Kidney (tissue), 22 donors: Measurements from ENCODE around the gene SMIM3. TPM values are rescaled to one million over a fixed set of nuclear protein-coding genes. Genes with fewer than 3 reads are reported as not detected.

ENCODE experiments used
- DNase-seq, 5 donors: peaks; one replicate each; pipeline ENCODE4 v3.0.0-alpha.2; 2013 to 2020
- FAIRE-seq: peaks from 2 replicates; lab custom pipeline; 2012; peaks lifted over from hg19 to GRCh38; lab: Jason Lieb, UNC
- H3K27ac ChIP-seq, 2 donors: one replicate each; pipeline ENCODE4 v1.7.0; 2013; ENCODE audit warnings: low read depth in 2 of 2, low read length in 2 of 2, inconsistent platforms in 1 of 2
- H3K27me3 ChIP-seq: one replicate; pipeline ENCODE4 v1.7.1; 2013; ENCODE audit warnings: low read length, inconsistent platforms; ENCODE audit not compliant: control insufficient read depth, insufficient read depth
- H3K36me3 ChIP-seq, 3 donors: one replicate each; pipeline versions ENCODE4 v1.7.0 to v1.7.1; 2013; ENCODE audit warnings: low read length in 3 of 3, control low read depth in 1 of 3, inconsistent platforms in 1 of 3; ENCODE audit not compliant: insufficient read depth in 3 of 3, control insufficient read depth in 2 of 3
- H3K4me1 ChIP-seq, 3 donors: one replicate each; pipeline versions ENCODE4 v1.7.0 to v1.7.1; 2013; ENCODE audit warnings: low read length in 3 of 3, inconsistent platforms in 1 of 3, low read depth in 1 of 3; ENCODE audit not compliant: control insufficient read depth in 2 of 3, insufficient read depth in 2 of 3
- H3K4me3 ChIP-seq, 3 donors: one replicate each; pipeline versions ENCODE4 v1.7.0 to v1.8.1; 2013; ENCODE audit warnings: low read length in 3 of 3, control low read depth in 1 of 3, inconsistent platforms in 1 of 3
- H3K9ac ChIP-seq, 3 donors: one replicate each; pipeline versions ENCODE4 v1.7.0 to v1.7.1; 2013; ENCODE audit warnings: low read length in 3 of 3, control low read depth in 1 of 3, inconsistent platforms in 1 of 3
- H3K9me3 ChIP-seq, 3 donors: one replicate each; pipeline versions ENCODE4 v1.7.0 to v1.7.1; 2013; ENCODE audit warnings: low read length in 3 of 3, control low read depth in 1 of 3, inconsistent platforms in 1 of 3; ENCODE audit not compliant: control insufficient read depth in 2 of 3, insufficient read depth in 1 of 3
- CTCF ChIP-seq: IDR thresholded peaks from 3 replicates; pipeline ENCODE4 v1.5.1; 2012; ENCODE audit warnings: mild to moderate bottlenecking, moderate library complexity, borderline replicate concordance; ENCODE audit not compliant: insufficient read depth; ENCODE audit errors: extremely low read depth
- intact Hi-C: fragments of 100-400 bp; cut with DNase I; formaldehyde crosslinking; loops from one replicate; pipeline ENCODE4 v1.11.1; 2022
- long read RNA-seq, 10 donors: library from polyadenylated mRNA in 1 of 10; unstranded in 1 of 10; transcript quantifications; one replicate each; pipeline ENCODE4 v2.0.0 and lab custom pipeline, GENCODE V29; 2021 to 2026
- polyA plus RNA-seq: library from polyadenylated mRNA; stranded (reverse); fragments of 350-450 nt; fragmentation: Illumina TruSeq; extraction: RNeasy Lipid Tissue Mini Kit (QIAGEN cat#74804); gene quantifications from one replicate; pipeline ENCODE4 v1.2.3, GENCODE V29; 2014; ENCODE audit warnings: low read depth, low replicate concordance; ENCODE audit not compliant: insufficient read depth
- total RNA-seq: library from RNA; stranded (reverse); fragmentation: NEBNext Ultra II Directional; extraction: Animal tissue kit (Norgen Biotek cat#: 25700); gene quantifications from one replicate; pipeline ENCODE4 v1.2.1, GENCODE V29; 2021
- donor health status: control.
- donor health status: control.
- donor health status: control.
- donor health status: control.
- donor health status: control.
- donor health status: DM: yes; HTN: yes; CAD: no.
- donor health status: Normal renal cell carcinoma (clear cell type).

Gene SMIM3
- 23.9 TPM for total RNA-seq
- polyA plus RNA-seq = 23.0 TPM
- long read RNA-seq, donor 1, transcript SMIM3-201 (2 exons, 2,332 nt) = major isoform, 12 of 12 reads
- long read RNA-seq, donor 1, partial matches to known transcripts = 0 of 12 reads
- long read RNA-seq, donor 1, other reads (novel, unspliced or antisense) = 0 of 12 reads
- long read RNA-seq, donor 2, transcript SMIM3-201 (2 exons, 2,332 nt) = major isoform, 15 of 15 reads
- long read RNA-seq, donor 2, partial matches to known transcripts = 0 of 15 reads
- long read RNA-seq, donor 2, other reads (novel, unspliced or antisense) = 0 of 15 reads
- long read RNA-seq, donor 3, transcript SMIM3-201 (2 exons, 2,332 nt) = major isoform, 11 of 11 reads
- long read RNA-seq, donor 3, partial matches to known transcripts = 0 of 11 reads
- long read RNA-seq, donor 3, other reads (novel, unspliced or antisense) = 0 of 11 reads
- long read RNA-seq, donor 4, transcript SMIM3-201 (2 exons, 2,332 nt) = major isoform, 10 of 10 reads
- long read RNA-seq, donor 4, partial matches to known transcripts = 0 of 10 reads
- long read RNA-seq, donor 4, other reads (novel, unspliced or antisense) = 0 of 10 reads
- long read RNA-seq, donor 5, partial matches to known transcripts = 0 of 3 reads
- long read RNA-seq, donor 5, other reads (novel, unspliced or antisense) = 0 of 3 reads
- long read RNA-seq, donor 6, partial matches to known transcripts = 0 of 4 reads
- long read RNA-seq, donor 6, other reads (novel, unspliced or antisense) = 0 of 4 reads
- long read RNA-seq, donor 7, transcript SMIM3-201 (2 exons, 2,332 nt) = major isoform, 20 of 24 reads
- long read RNA-seq, donor 7, partial matches to known transcripts = 4 of 24 reads
- long read RNA-seq, donor 7, other reads (novel, unspliced or antisense) = 0 of 24 reads
- long read RNA-seq, donor 8, transcript SMIM3-201 (2 exons, 2,332 nt) = major isoform, 12 of 12 reads
- long read RNA-seq, donor 8, partial matches to known transcripts = 0 of 12 reads
- long read RNA-seq, donor 8, other reads (novel, unspliced or antisense) = 0 of 12 reads
- long read RNA-seq, donor 9, transcript SMIM3-201 (2 exons, 2,332 nt) = major isoform, 9 of 9 reads
- long read RNA-seq, donor 9, partial matches to known transcripts = 0 of 9 reads
- long read RNA-seq, donor 9, other reads (novel, unspliced or antisense) = 0 of 9 reads
- long read RNA-seq, donor 10, transcript SMIM3-201 (2 exons, 2,332 nt) = major isoform, 16 of 16 reads
- long read RNA-seq, donor 10, partial matches to known transcripts = 0 of 16 reads
- long read RNA-seq, donor 10, other reads (novel, unspliced or antisense) = 0 of 16 reads

GRCh38 chr5:150778517-150779396, at the start of gene SMIM3:
TSS of gene SMIM3 (plus strand) at chr5:150778757. CDS start at chr5:150795441, 16,684 bp downstream.
- Histone ChIP-seq H3K9ac (peak within 1 kb of the TSS; percentile 66 to 94 (median 87)), H3K4me1 (peaks cover 7 to 31% (median 29%) of the 10 kb centered on the region in 3 donors), H3K36me3 (no peaks in the 10 kb centered on the region), H3K4me3 (peak within 1 kb of the TSS; percentile 73 to 86 (median 83)), H3K9me3 (no peaks in the 10 kb centered on the region), H3K27me3 (no peaks in the 10 kb centered on the region), H3K27ac (peak within 1 kb of the TSS; percentile 80 to 90)
- intact Hi-C loops = no loop called here
- DNase-seq = peak; percentile 88 to 95 (median 93)
- peak; percentile 50 for TF ChIP-seq CTCF
- FAIRE-seq = no peak

- H3K4me3 ChIP-seq = no peak overlapping the region
- intact Hi-C loops = no loop called here
- H3K9me3 ChIP-seq = peaks cover 0 to 3% (median 0%) of the 10 kb centered on the region in 3 donors
- no peak overlapping the region for H3K9ac ChIP-seq
- FAIRE-seq = no peak
- H3K36me3 ChIP-seq = peaks cover 15 to 51% (median 25%) of the 10 kb centered on the region in 3 donors
- DNase-seq = no peak
- H3K4me1 ChIP-seq = no peaks in the 10 kb centered on the region
- TF ChIP-seq CTCF = no peak
- H3K27ac ChIP-seq = no peak overlapping the region
- no peaks in the 10 kb centered on the region for H3K27me3 ChIP-seq
Measured at GRCh38 chr5:150729859-150730258, 48.7 kb upstream of the SMIM3 start.
